OCI-M2 (cell line): ENCODE data around the gene CRB1.
"Not testable (repeated sequence)": the region's sequence is repeated elsewhere in the genome, so short reads cannot be mapped to it uniquely, and the experiment has no call there.

ENCODE experiments used
- DNase-seq: peaks from one replicate; lab custom pipeline; 2025; ENCODE audit not compliant: unreplicated experiment; lab: John Stamatoyannopoulos, UW

The CRB1 gene

GRCh38 chr1:197453376-197454058, 185.5 kb downstream of the CRB1 start:
- no peak for DNase-seq

DNA sequence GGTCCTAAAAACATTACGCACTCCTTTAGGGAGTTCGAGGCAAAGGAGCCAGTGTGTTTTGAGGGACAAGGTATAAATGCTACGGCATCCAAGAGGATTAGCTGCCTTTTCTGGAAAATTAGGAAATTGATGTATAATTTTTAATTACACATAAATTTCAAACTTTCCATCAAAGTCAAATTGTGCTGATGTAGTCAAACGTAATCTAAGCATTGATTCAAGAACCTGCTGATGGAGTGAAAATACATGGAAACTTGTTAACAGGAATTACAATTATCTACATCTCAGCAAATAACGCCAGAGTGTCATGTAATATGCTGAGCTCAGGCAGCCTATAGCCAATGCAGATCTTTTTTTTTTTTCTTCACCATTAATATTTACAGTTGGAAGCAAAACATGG, 194.5 kb downstream of the CRB1 start:
- DNase-seq = no peak

DNA sequence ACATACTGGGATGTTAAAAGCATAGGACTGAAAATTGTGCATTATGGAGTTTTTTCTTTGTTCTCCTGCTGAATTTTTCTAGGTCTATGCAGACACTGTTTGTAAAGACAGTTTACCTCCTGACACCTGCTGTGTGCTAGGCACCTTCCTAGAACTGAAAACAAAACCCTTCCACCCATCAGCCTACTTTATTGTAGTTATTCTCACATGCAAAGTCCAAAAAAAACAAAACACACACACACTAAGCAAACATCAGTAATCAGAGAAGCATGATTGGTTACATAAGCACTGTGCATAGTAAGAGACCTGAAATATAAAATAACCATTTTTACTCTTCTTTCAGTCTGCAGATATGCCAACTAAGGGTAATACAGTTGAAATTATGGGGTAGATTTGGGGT, 195.1 kb downstream of the CRB1 start:
- no peak for DNase-seq

DNA sequence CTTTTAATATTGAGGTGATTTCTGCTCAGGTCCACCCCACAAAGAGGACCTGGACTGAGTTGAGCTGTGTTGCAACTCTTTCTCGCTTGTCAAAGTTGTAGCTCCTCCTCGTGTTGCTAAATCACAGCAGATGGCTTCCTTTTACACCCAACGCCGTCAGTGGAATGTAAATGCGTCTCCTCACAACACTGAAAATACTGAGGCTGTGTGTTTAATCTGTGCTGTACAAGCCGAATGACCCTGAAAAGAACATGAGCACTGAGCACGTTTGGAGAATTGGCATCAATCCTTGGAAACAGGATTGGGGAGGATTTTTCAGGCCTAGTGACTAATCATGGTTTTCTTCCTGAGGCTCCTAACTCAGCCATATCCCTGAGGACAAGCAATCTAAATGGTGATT, 196.0 kb downstream of the CRB1 start:
- no peak for DNase-seq

DNA sequence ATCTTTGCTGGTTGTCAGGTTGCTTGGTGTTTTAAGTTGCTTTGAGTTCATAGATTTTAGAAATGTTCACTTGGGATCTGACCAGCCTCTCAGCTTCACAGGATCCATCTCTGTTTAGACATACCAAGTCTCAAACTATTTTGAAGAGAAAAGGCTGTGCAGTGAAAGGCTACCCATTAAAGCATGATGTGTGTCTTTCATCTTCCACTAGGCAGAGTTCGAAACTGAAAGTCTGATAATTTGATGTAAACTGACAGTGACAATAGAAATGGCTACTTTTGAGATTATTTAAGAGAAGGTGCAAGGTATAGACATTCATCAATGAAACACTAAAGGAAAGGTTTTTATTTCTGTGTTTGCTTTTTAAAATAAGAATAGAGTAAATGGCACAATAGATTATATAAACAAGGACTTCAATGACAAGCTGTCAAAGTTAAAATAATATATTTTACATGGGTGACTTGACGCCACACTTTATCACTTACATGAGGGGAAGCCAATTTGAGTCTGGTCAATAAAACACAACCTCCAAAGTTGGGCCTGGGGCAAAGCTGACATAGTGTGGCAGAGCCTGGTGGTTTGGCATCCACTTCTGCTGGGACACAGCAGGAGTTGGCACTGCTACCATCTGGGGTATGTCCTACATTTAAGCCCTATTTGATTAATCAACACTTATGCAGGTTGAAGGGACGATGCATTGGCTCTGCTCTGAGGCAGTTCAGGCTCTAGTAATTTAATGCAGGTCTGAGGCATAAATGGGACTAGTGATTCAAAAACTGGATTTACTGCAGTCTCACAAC, 197.7 kb downstream of the CRB1 start:
- DNase-seq = no peak

GRCh38 chr1:197466813-197467212, 198.8 kb downstream of the CRB1 start:
- no peak for DNase-seq

DNA sequence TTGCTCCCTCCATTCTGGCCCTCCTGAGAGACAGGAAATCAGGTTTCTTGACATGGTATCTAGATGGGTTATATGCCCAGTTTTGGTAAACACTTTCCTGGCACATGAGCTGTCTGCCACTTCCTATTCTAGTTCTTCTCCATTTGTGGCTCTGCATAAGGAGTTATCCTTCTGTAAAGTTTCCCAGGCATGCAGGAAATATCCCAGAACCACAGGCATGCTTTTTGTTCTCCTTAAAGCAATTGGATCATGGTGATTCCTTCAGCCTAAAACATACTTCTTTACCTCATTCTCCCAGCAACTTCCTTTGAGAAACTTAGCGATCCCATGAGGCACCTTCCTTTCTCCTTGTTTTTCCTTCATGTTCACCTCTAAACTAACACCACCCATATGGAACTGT, 199.8 kb downstream of the CRB1 start:
- no peak for DNase-seq

DNA sequence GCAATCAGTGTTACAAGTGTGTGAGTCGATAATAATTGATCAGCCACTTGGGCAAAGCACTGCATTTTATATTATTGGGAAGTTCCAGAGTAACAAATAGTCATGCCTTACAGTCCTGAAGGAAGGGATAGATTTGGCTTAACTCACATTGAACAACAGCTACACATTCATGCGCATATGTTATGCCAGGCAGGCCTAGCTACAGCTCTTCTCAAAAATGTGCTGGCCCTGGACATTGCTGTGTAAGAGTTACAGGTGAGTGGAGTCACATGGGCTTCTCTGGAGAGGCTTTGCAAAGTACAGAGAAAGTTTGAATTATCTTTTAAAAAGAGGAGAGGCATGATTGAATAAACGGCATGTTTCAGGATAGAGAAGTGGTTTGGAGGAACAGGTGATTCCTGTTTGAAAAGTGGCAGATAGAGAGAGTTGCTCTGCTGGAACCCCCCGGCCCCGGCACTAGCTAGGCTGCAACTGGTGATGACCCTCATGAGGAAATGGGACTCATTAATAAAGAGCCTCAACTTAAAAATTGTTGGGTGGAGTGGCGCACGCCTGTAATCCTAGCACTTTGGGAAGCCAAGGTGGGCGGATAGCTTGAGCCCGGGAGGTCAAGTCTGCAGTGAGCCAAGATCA, 200.6 kb downstream of the CRB1 start:
- no peak for DNase-seq

GRCh38 chr1:197469620-197470210, 201.7 kb downstream of the CRB1 start:
- DNase-seq = no peak

DNA sequence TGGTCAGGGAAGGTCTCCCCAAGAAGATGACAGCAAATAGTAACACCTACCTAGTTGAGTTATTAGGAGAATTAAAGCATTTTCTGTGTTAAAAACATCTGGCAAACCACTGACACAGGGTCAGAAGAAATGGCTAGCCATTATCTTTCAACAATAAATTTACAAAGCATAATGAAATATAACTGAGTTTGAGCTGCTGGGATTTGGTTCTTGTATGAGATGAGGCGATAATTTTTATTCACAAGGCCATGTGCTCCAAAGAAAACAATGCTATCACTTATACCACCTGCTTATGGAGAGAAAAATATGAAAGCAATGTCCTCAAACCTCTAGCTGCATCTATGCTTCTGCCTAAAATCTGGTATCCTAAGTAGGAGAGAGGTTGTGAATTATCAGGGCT, 202.3 kb downstream of the CRB1 start:
- no peak for DNase-seq

DNA sequence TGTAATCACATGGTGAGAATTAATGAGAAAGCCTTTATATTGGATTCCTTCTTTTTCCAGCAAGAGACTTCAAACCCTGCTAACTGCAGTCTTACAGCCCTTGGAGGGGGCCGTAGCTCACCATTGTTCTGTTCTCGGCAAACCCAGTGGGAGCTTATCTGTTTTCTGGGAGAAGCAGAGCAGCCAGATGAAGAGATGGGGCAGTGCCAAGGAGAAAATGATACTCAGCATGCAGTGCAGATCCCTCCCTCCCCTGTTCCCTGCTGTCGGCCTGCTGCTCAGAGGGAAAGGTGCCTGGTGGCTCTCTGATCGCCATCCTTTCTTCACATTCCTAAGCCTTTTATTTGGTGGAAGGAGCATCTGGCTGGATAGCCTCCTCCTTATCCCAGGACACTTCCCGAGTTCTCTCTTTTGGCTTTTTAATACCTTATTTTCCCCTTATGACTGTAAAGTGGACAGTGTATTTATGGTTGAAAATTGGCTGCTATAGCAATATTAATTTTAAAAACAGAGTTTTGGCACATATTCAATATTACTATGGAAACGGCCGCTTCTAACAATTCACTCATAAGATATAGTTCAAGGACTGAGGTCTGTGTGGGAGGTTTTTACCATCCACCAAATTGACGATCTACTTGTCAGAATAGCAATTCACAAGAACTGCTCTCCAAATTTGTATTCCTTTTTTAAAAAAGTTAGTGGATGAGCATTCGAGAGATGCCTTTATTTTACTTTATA, 203.4 kb downstream of the CRB1 start:
- no peak for DNase-seq

DNA sequence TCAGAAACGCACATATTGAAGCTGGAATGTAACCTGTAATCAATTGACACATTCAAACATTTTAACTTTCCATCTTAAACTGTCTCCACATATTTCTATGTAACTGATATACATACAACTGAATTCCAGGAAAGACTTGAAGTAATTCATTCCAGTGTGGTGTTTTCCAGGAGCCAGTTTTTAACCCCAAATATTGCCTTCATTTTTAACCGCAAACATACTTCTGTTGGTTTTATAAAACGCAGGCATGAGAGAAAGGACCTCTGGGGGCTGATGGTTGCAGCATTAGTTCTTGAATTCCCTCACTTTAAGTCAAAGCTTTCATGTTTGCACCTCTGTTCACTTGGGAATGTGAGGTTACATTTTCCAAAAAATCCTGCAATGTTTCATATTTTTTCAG, 204.1 kb downstream of the CRB1 start:
- DNase-seq = no peak

DNA sequence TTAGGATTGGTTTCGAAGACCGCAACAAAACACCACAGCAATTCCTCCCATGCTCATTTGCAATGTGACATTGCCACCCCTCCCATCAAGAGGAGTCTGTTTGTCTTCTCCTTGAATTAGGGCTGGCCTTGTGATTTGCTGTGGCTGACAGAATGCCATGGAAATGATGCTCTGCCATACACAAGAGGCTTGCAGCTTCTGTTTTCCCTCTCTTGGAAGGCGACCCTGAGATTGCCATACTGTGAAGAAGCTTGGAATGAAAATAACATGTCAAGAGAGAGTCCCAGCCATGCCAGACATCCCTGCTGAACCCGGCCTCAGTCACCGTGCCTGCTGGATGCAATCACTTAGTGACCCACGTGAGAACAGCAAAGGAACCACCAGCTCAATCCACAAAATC, 212.4 kb downstream of the CRB1 start:
- no peak for DNase-seq

- DNase-seq = no peak
Measured at GRCh38 chr1:197481101-197481500, 213.0 kb downstream of the CRB1 start.

DNA sequence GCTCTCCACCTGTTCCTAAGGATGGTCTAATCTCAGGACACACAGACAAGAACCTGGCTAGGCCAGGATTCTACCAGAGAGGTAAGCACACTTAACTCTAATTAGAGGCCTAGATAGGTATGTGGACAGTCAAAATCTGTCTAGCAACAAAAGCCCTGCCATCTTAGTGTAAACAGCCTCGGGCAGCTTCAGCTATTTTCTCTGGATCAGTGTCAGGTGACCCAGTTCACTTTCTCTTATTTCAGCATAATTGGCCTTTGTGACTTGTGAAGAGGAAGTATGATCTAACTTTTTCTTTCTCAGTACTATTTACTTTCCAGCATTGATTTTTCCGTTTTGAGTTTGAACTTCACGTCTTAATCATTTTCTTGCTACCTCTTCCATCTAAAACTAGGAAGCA, 217.7 kb downstream of the CRB1 start:
- DNase-seq = no peak

DNA sequence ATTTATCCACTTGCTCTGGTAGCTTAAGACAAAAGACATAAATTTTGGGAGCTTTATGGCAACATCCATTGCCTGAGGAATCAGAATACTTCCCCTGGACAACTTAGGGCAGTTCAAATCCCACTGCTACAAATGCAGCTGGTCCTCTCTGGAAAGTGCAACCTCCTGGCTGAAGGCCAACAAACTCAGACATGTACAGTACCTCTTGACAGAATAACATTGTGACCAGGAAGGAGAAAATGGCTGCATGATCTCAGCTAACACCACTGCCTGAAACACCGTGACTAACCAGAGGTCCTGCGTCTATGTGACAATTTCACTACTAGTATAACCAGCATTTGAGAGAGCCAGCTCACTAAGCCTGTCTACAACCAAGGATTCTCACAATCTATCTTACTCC, 218.9 kb downstream of the CRB1 start:
- no peak for DNase-seq

- not testable (repeated sequence) for DNase-seq
Measured at GRCh38 chr1:197491505-197491904, 223.5 kb downstream of the CRB1 start.

DNA sequence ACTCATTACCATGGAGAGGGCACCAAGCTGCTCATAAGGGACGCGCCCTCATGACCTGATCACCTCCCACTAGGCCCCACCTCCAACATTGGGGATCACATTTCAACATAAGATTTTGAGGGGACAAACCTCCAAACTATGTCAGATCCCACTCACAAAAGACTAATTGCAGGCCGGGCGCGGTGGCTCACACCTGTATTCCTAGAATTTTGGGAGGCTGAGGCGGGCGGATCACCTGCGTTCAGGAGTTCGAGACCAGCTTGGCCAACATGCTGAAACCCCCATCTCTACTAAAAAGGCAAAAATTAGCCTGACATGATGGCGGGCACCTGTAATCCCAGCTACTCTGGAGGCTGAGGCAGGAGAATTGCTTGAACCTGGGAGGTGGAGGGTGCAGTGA, 228.7 kb downstream of the CRB1 start:
- DNase-seq = no peak

GRCh38 chr1:197510691-197511378, 242.8 kb downstream of the CRB1 start:
- no peak for DNase-seq

- DNase-seq = no peak
Measured at GRCh38 chr1:197515421-197515820, 247.4 kb downstream of the CRB1 start.
